Measurements from ENCODE around the gene ARHGAP45. TPM values are rescaled to one million over a fixed set of nuclear protein-coding genes. Genes with fewer than 3 reads are reported as not detected.

The ARHGAP45 gene
- total RNA-seq, 2 donors from 2014 or later: 320 to 338 TPM

Other genes with a start within 250 kb of the ARHGAP45 start
- not detected for gene PLPPR3, start 245.2 kb upstream of the ARHGAP45 start, total RNA-seq
- gene AZU1, start 239.3 kb upstream of the ARHGAP45 start, total RNA-seq: under 1 TPM; 0.25 to 0.36 TPM
- not detected for gene PRTN3, start 226.2 kb upstream of the ARHGAP45 start, total RNA-seq
- not detected for gene ELANE, start 214.9 kb upstream of the ARHGAP45 start, total RNA-seq
- under 1 TPM in 1 of 2 donors, not detected in 1; 0.53 TPM for gene CFD, start 207.5 kb upstream of the ARHGAP45 start, total RNA-seq
- 10 to 100 TPM; 46.4 to 79.6 TPM for gene MED16, start 174.0 kb upstream of the ARHGAP45 start, total RNA-seq
- gene RNU6-9, start 173.7 kb upstream of the ARHGAP45 start, total RNA-seq: not detected
- 10 to 100 TPM; 48.4 to 68.3 TPM for gene R3HDM4, start 153.9 kb upstream of the ARHGAP45 start, total RNA-seq
- 1 to 10 TPM in 1 of 2 donors, not detected in 1; 1.1 TPM for gene KISS1R, start 149.8 kb upstream of the ARHGAP45 start, total RNA-seq
- 10 to 100 TPM; 42.8 to 46.1 TPM for gene ARID3A, start 141.1 kb upstream of the ARHGAP45 start, total RNA-seq
- gene WDR18, start 82.8 kb upstream of the ARHGAP45 start, total RNA-seq: 100 to 1,000 TPM in 1 of 2 donors, 10 to 100 TPM in 1; 57.8 to 106 TPM
- not detected for gene GRIN3B, start 66.7 kb upstream of the ARHGAP45 start, total RNA-seq
- 100 to 1,000 TPM; 150 to 267 TPM for gene TMEM259, start 46.0 kb upstream of the ARHGAP45 start, total RNA-seq
- gene RNU6-2, start 45.6 kb upstream of the ARHGAP45 start, total RNA-seq: not detected
- gene CNN2, start 40.6 kb upstream of the ARHGAP45 start, total RNA-seq: 100 to 1,000 TPM; 119 to 141 TPM
- 10 to 100 TPM; 53.7 to 69.9 TPM for gene ABCA7, start 27.1 kb upstream of the ARHGAP45 start, total RNA-seq
- gene POLR2E, start 28.2 kb downstream of the ARHGAP45 start, total RNA-seq: 100 to 1,000 TPM; 168 to 241 TPM
- 100 to 1,000 TPM in 1 of 2 donors, 10 to 100 TPM in 1; 86.4 to 174 TPM for gene GPX4, start 36.8 kb downstream of the ARHGAP45 start, total RNA-seq
- 100 to 1,000 TPM; 204 to 205 TPM for gene SBNO2, start 107.1 kb downstream of the ARHGAP45 start, total RNA-seq
- gene STK11, start 138.6 kb downstream of the ARHGAP45 start, total RNA-seq: 10 to 100 TPM; 50.9 to 79.2 TPM
- gene CBARP, start 170.8 kb downstream of the ARHGAP45 start, total RNA-seq: under 1 TPM in 1 of 2 donors, not detected in 1; 0.28 TPM
- gene ATP5F1D, start 174.6 kb downstream of the ARHGAP45 start, total RNA-seq: 100 to 1,000 TPM; 163 to 215 TPM
- 10 to 100 TPM; 85.9 to 88.3 TPM for gene MIDN, start 181.4 kb downstream of the ARHGAP45 start, total RNA-seq
- gene CIRBP, start 202.2 kb downstream of the ARHGAP45 start, total RNA-seq: 100 to 1,000 TPM; 226 to 251 TPM
- gene FAM174C, start 208.4 kb downstream of the ARHGAP45 start, total RNA-seq: 10 to 100 TPM; 59.5 to 94.2 TPM
- gene EFNA2, start 218.7 kb downstream of the ARHGAP45 start, total RNA-seq: not detected